ENCODE results near the gene NPAS2. TPM values are rescaled to one million over a fixed set of nuclear protein-coding genes. Genes with fewer than 3 reads are reported as not detected.

NPAS2 gene
- total RNA-seq, 1 donor = 8.7 TPM

DNA sequence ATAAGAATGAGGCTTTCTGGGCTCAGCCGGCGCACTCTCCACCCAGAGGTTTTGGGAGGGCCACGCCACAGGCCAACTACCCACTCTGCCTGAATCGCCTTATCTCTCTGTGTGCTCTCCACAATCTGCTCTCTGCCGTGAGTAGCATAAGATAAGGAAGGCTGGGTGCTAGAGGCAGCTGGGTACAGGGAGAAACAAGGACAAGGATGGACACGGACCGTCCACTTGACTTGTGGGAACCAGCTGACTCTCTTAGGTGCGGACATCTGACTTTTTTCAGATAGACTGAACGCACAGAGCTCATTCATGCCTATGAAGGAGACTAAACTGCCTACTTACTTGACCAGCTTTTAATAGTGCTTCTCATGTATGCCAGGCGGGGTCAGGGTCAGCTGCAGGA, 14.3 kb downstream of the NPAS2 start:
- no peak overlapping the region for H3K4me3 ChIP-seq (ENCODE audit: insufficient read depth, low read length)
- H3K27ac ChIP-seq (ENCODE audit: low read depth, low read length) = no peak overlapping the region
- no peak for DNase-seq (ENCODE audit: insufficient read length, low spot score, missing footprints)
- H4K20me1 ChIP-seq (ENCODE audit: insufficient read depth, low read length) = no peaks in the 10 kb centered on the region
- H2AFZ ChIP-seq (ENCODE audit: low read length) = no peak overlapping the region
- no peak overlapping the region for H3K4me2 ChIP-seq (ENCODE audit: insufficient read depth, low read length)
- H3K27me3 ChIP-seq (ENCODE audit: insufficient read depth, low read length) = peaks cover 3% of the 10 kb centered on the region
- H3K36me3 ChIP-seq (ENCODE audit: insufficient read depth, low read length) = no peaks in the 10 kb centered on the region
- H3K79me2 ChIP-seq (ENCODE audit: insufficient read depth, low read length) = peaks cover 10% of the 10 kb centered on the region
- no peaks in the 10 kb centered on the region for H3K9me3 ChIP-seq (ENCODE audit: low read depth, low read length)
- peaks cover 17% of the 10 kb centered on the region for H3K4me1 ChIP-seq (ENCODE audit: insufficient read depth, low read length)
- TF ChIP-seq, protein P1, sequence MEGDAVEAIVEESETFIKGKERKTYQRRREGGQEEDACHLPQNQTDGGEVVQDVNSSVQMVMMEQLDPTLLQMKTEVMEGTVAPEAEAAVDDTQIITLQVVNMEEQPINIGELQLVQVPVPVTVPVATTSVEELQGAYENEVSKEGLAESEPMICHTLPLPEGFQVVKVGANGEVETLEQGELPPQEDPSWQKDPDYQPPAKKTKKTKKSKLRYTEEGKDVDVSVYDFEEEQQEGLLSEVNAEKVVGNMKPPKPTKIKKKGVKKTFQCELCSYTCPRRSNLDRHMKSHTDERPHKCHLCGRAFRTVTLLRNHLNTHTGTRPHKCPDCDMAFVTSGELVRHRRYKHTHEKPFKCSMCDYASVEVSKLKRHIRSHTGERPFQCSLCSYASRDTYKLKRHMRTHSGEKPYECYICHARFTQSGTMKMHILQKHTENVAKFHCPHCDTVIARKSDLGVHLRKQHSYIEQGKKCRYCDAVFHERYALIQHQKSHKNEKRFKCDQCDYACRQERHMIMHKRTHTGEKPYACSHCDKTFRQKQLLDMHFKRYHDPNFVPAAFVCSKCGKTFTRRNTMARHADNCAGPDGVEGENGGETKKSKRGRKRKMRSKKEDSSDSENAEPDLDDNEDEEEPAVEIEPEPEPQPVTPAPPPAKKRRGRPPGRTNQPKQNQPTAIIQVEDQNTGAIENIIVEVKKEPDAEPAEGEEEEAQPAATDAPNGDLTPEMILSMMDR (IDR thresholded peaks at IDR 0.05; ENCODE audit: extremely low read depth, low read depth, low read length) = no peak

DNA sequence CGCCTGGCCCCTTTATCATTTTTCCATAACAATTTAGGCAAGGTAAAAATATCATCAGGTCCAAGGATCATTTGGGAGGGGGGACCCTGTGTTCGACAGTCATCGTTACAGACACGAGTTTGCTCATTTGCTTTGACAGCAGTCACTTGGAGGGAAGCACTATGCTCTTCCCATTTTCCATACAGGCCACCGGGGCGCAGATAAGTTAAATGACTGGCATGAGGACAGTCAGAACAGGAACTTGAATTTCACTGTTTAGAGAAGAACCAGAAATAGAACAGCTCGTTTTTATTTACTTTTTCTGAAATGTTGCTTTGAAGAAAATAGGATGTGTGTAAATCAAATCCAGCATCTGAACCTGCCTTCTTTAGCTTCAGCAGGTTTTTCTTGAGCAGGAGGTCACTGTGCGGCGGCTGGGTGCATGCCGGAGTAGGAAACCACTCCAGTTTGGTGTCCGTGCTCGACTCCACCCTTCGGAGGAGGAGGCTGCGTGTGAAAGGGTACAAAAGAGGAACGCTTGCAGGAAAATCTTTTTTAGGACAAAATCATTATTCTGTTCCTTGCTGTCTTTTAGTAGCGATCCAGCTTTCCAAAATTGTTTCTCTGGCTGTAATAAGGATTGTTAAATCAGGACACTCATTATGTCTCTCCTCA, 15.2 kb downstream of the NPAS2 start:
- Histone ChIP-seq H3K27ac (ENCODE audit: low read depth, low read length) (no peak overlapping the region), H3K9me3 (ENCODE audit: low read depth, low read length) (no peaks in the 10 kb centered on the region), H3K27me3 (ENCODE audit: insufficient read depth, low read length) (peaks cover 3% of the 10 kb centered on the region), H3K4me3 (ENCODE audit: insufficient read depth, low read length) (no peak overlapping the region), H3K36me3 (ENCODE audit: insufficient read depth, low read length) (no peaks in the 10 kb centered on the region), H2AFZ (ENCODE audit: low read length) (no peak overlapping the region), H3K4me2 (ENCODE audit: insufficient read depth, low read length) (no peak overlapping the region), H4K20me1 (ENCODE audit: insufficient read depth, low read length) (no peaks in the 10 kb centered on the region), H3K79me2 (ENCODE audit: insufficient read depth, low read length) (peaks cover 10% of the 10 kb centered on the region), H3K4me1 (ENCODE audit: insufficient read depth, low read length) (peaks cover 17% of the 10 kb centered on the region)
- TF ChIP-seq, protein P1 (IDR thresholded peaks at IDR 0.05; ENCODE audit: extremely low read depth, low read depth, low read length) = no peak
- DNase-seq (ENCODE audit: insufficient read length, low spot score, missing footprints) = no peak

DNA sequence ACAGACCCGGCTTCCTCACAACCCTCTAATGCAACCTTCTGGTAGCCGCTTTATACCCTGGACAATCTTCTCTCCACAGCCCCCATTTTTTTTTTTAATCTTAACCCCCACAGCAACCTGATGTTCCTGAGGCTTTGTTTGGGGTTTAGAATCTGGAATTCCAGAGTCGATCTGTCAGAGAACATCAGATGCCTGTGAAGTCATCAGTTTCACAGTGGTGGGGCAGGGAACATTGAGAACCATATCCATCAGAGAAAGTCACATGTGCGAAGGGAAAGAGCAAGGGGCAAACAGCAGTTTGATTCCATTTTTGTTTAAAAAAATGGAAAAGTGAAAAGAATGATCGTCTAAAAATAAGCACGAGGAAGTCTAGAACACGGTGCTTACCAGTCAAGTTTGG, 20.6 kb downstream of the NPAS2 start:
- Histone ChIP-seq H3K79me2 (ENCODE audit: insufficient read depth, low read length) (peaks cover 6% of the 10 kb centered on the region), H3K27ac (ENCODE audit: low read depth, low read length) (no peak overlapping the region)

GRCh38 chr2:100842241-100842922, 22.4 kb downstream of the NPAS2 start:
- no peak overlapping the region for H3K4me3 ChIP-seq (ENCODE audit: insufficient read depth, low read length)
- no peak overlapping the region for H3K4me2 ChIP-seq (ENCODE audit: insufficient read depth, low read length)
- TF ChIP-seq, protein P1 (IDR thresholded peaks at IDR 0.05; ENCODE audit: extremely low read depth, low read depth, low read length) = no peak
- no peak overlapping the region for H2AFZ ChIP-seq (ENCODE audit: low read length)
- H3K9me3 ChIP-seq (ENCODE audit: low read depth, low read length) = no peaks in the 10 kb centered on the region
- no peak for DNase-seq (ENCODE audit: insufficient read length, low spot score, missing footprints)
- no peaks in the 10 kb centered on the region for H4K20me1 ChIP-seq (ENCODE audit: insufficient read depth, low read length)
- no peaks in the 10 kb centered on the region for H3K36me3 ChIP-seq (ENCODE audit: insufficient read depth, low read length)
- no peaks in the 10 kb centered on the region for H3K4me1 ChIP-seq (ENCODE audit: insufficient read depth, low read length)
- no peak overlapping the region for H3K27ac ChIP-seq (ENCODE audit: low read depth, low read length)
- peaks cover 2% of the 10 kb centered on the region for H3K27me3 ChIP-seq (ENCODE audit: insufficient read depth, low read length)
- H3K79me2 ChIP-seq (ENCODE audit: insufficient read depth, low read length) = peaks cover 5% of the 10 kb centered on the region

More for the DNA sequence above, 20.6 kb downstream of the NPAS2 start:
- no peak overlapping the region for H2AFZ ChIP-seq (ENCODE audit: low read length)
- H3K27me3 ChIP-seq (ENCODE audit: insufficient read depth, low read length) = peaks cover 2% of the 10 kb centered on the region
- no peaks in the 10 kb centered on the region for H4K20me1 ChIP-seq (ENCODE audit: insufficient read depth, low read length)
- H3K36me3 ChIP-seq (ENCODE audit: insufficient read depth, low read length) = no peaks in the 10 kb centered on the region
- H3K4me3 ChIP-seq (ENCODE audit: insufficient read depth, low read length) = no peak overlapping the region
- no peaks in the 10 kb centered on the region for H3K9me3 ChIP-seq (ENCODE audit: low read depth, low read length)
- no peaks in the 10 kb centered on the region for H3K4me1 ChIP-seq (ENCODE audit: insufficient read depth, low read length)
- no peak overlapping the region for H3K4me2 ChIP-seq (ENCODE audit: insufficient read depth, low read length)
- TF ChIP-seq, protein P1 (IDR thresholded peaks at IDR 0.05; ENCODE audit: extremely low read depth, low read depth, low read length) = no peak
- no peak for DNase-seq (ENCODE audit: insufficient read length, low spot score, missing footprints)

All from osteoblast (primary cell).